ENCODE measurements around the gene GAB3. TPM values are rescaled to one million over a fixed set of nuclear protein-coding genes. Genes with fewer than 3 reads are reported as not detected.

GAB3 gene
- total and polyA plus RNA-seq, 9 of the 15 experiments (the other 6 are each of a cell fraction or from before 2014, with no cell fraction given), result 16.1 to 31.4 (median 20.2) TPM

DNA sequence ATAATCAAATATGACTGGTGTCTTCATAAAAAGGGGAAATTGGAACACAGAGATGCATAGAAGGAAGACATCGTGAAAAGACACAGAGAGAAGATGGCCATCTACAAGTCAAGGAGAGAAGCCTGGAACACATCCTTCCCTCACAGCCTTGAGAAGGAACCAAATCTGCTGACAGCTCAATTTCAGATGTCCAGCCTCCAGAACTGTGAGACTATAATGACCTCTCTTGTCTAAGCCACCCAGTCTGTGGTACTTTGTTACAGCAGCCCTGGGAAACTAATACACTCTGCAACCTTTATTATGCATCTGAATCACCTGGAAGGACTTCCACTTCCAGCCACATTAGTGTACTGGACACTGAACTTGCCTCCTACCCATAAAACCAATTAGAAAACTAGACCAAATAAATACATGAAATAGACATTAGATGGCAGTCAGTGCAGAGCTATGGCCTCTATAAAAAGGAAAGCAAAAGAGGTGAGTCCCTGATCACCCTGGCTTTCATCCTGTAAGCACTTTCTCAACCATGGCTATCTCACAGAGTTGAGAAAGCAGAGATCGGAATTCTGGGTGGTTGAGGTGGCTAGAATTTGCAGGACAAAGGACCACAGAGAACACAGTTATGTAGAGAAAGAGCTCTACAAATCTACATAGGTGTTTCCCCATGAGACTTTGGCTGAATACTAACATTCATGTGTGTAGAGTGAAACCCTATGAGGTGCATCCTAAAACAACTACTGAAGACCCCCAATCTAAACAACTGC is 25.7 kb downstream of the GAB3 start (continued):
- no peak for TF ChIP-seq NFYB (IDR thresholded peaks at IDR 0.05; ENCODE audit: extremely low read depth, insufficient read length)
- TF ChIP-seq MEF2D (tag; conservative IDR thresholded peaks at IDR 0.05; ENCODE audit: low read depth), result no peak
- TF ChIP-seq C11orf30 (IDR thresholded peaks at IDR 0.05; ENCODE audit: low read depth), result peak; percentile 79
- no peak for TF ChIP-seq ZNF347 (CRISPR knock-in tag; IDR thresholded peaks at IDR 0.05; ENCODE audit: low read depth)
- TF ChIP-seq ZNF121 (CRISPR knock-in tag; conservative IDR thresholded peaks at IDR 0.05), result no peak
- TF ChIP-seq, protein P1, sequence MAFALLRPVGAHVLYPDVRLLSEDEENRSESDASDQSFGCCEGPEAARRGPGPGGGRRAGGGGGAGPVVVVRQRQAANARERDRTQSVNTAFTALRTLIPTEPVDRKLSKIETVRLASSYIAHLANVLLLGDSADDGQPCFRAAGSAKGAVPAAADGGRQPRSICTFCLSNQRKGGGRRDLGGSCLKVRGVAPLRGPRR (CRISPR knock-in tag; IDR thresholded peaks at IDR 0.05), result no peak
- no peak for TF ChIP-seq SRSF7 (optimal IDR thresholded peaks at IDR 0.05; ENCODE audit: low read depth, low read length)
- peak; percentile 55; the same call in 1 of the 2 replicates for TF ChIP-seq MAFF (IDR thresholded peaks at IDR 0.05; ENCODE audit: low read length)
- no peak for TF ChIP-seq ZFX (CRISPR knock-in tag; IDR thresholded peaks at IDR 0.05)
- TF ChIP-seq ZBED1 (IDR thresholded peaks at IDR 0.05), result no peak

DNA sequence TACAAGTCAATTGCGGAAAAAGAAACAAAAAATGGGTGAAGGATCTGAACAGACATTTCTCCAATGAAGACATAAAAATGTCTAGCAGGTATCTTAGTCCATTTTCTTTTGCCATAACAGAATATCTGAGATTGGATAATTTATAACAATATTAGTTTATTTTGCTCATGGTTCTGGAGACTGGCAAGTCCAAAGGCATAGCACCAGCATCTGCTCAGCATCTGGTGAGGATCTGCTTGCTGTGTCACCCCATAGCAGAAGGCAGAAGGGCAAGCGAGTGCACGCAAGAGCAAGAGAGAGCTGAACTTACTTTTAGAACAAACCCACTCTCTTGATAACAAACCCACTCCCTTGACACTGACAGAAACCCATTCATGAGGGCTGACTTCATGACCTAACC is 29.7 kb downstream of the GAB3 start:
- WGBS (ENCODE audit: insufficient coverage, low coverage, missing lambda C conversion rate), result 100% methylated on average over 3 of the region's 3 CpGs

More for the DNA sequence above, 29.7 kb downstream of the GAB3 start:
- Histone ChIP-seq H3K9ac (ENCODE audit: insufficient read depth in 1 of 2, low read depth in 2 of 2, low read length in 2 of 2) (no peak overlapping the region), H3K4me3 (no peak overlapping the region), H3K79me2 (ENCODE audit: control insufficient read depth, insufficient read depth, low read length) (peaks cover 81% of the 10 kb centered on the region), H3K4me1 (replicated peaks in 1 of 2; ENCODE audit: control insufficient read depth in 2 of 2, insufficient read depth in 2 of 2, low read length in 2 of 2) (peaks cover 20 to 32% of the 10 kb centered on the region in 2 experiments), H3K27me3 (ENCODE audit: control insufficient read depth in 2 of 2, insufficient read depth in 2 of 2, low read length in 2 of 2) (no peaks in the 10 kb centered on the region), H3K4me2 (ENCODE audit: insufficient read depth, low read length) (no peak overlapping the region), H3K9me1 (ENCODE audit: control insufficient read depth, insufficient read depth, low read length) (no peaks in the 10 kb centered on the region), H3K9me3 (replicated peaks; ENCODE audit: control insufficient read depth, insufficient read depth, low read depth, low read length) (no peaks in the 10 kb centered on the region), H3K36me3 (ENCODE audit: control insufficient read depth, insufficient read depth, low read length) (peaks cover 8% of the 10 kb centered on the region; the same call in 2 of the 3 replicates), H2AFZ (ENCODE audit: low read depth, low read length) (no peak overlapping the region), H4K20me1 (replicated peaks; ENCODE audit: control insufficient read depth, insufficient read depth, low read length) (no peaks in the 10 kb centered on the region), H3K27ac (ENCODE audit: extremely low read depth, low read depth, low read length) (no peak overlapping the region)
- POLR2A ChIA-PET, result no interaction called here
- intact Hi-C loops (cut with micrococcal nuclease) (no loop called here), in situ Hi-C loops (cut with MboI) (no loop called here)
- FAIRE-seq (no peak), ATAC-seq (no peak), DNase-seq (ENCODE audit: extremely low read depth in 1 of 4, low spot score in 3 of 4) (no peak)
- BruUV-seq (replicated peaks), result no TSS peak
- CTCF ChIA-PET (ENCODE audit: low intra/inter-chr PET ratio), result no interaction called here
- TF ChIP-seq CEBPG (CRISPR knock-in tag; IDR thresholded peaks at IDR 0.05), result no peak
- TF ChIP-seq CEBPG (tag; conservative IDR thresholded peaks at IDR 0.05 in 1 of 2, IDR thresholded peaks at IDR 0.05 in 1 of 2), result no peak
- no peak for TF ChIP-seq FOXK2 (conservative IDR thresholded peaks at IDR 0.05 in 1 of 2, IDR thresholded peaks at IDR 0.05 in 1 of 2; ENCODE audit: low read depth in 2 of 2)
- TF ChIP-seq BDP1 (IDR thresholded peaks at IDR 0.05; ENCODE audit: insufficient read depth, insufficient read length), result no peak
- 0 out of 3 replicates have a peak, but pooled peaks of 1 of the 2 experiments have one; percentile 53 for TF ChIP-seq CBX3 (IDR thresholded peaks at IDR 0.05; ENCODE audit: borderline replicate concordance in 1 of 2, low read length in 2 of 2)

All from K562 (cell line).